H1 (cell line): ENCODE results near the gene SPATA33. TPM values are rescaled to one million over a fixed set of nuclear protein-coding genes. Genes with fewer than 3 reads are reported as not detected.
A peak's percentile ranks its signal among the peaks of the same experiment; 100 is the strongest.

Experiments used
- BACH1 ChIP-seq: IDR thresholded peaks from 2 replicates; pipeline ENCODE4 v1.6.1; 2012; ENCODE audit warnings: low read length, improper control_type of control experiment
- CBX5 ChIP-seq: fragments of 300-800, 300-1000 bp; sonication (generic); IDR thresholded peaks from 2 replicates; pipeline ENCODE4 v1.7.1; 2016; ENCODE audit warnings: antibody characterized with exemption, low read length, low read depth
- CTBP2 ChIP-seq: IDR thresholded peaks from 2 replicates; pipeline ENCODE4 v1.7.0; 2011; ENCODE audit warnings: borderline replicate concordance, mild to moderate bottlenecking, moderate library complexity, mixed read lengths, low read length; ENCODE audit not compliant: insufficient read depth, insufficient read length
- CTCF ChIP-seq, 3 experiments: IDR thresholded peaks; 1 replicate in 2 of 3; 2 replicates in 1 of 3; pipeline versions ENCODE4 v1.5.1 to v1.6.1; 2011; ENCODE audit warnings: low read length in 3 of 3, mild to moderate bottlenecking in 3 of 3, inconsistent platforms in 2 of 3, low read depth in 1 of 3, moderate library complexity in 1 of 3; ENCODE audit not compliant: insufficient read depth in 1 of 3; ENCODE audit errors: control extremely low read depth in 1 of 3
- E2F6 ChIP-seq: IDR thresholded peaks from 2 replicates; pipeline ENCODE4 v1.6.1; 2012; ENCODE audit warnings: inconsistent platforms
- EGR1 ChIP-seq: IDR thresholded peaks from 2 replicates; pipeline ENCODE4 v1.6.1; 2011; ENCODE audit warnings: low read depth, low read length, borderline replicate concordance
- GABPA ChIP-seq: IDR thresholded peaks from 2 replicates; pipeline ENCODE4 v1.6.1; 2011; ENCODE audit warnings: mild to moderate bottlenecking, low read length, moderate library complexity, borderline replicate concordance; ENCODE audit not compliant: insufficient read depth
- GTF2F1 ChIP-seq: IDR thresholded peaks from 2 replicates; pipeline ENCODE4 v1.6.1; 2012; ENCODE audit warnings: low read depth, low read length, improper control_type of control experiment, borderline replicate concordance
- HDAC2 ChIP-seq, 2 experiments: fragments of 300-600 bp in 1 of 2; sonication (generic) in 1 of 2; IDR thresholded peaks; 2 replicates each; pipeline ENCODE4 v1.6.1; 2011 to 2012; ENCODE audit warnings: low read depth in 2 of 2, low read length in 2 of 2, mild to moderate bottlenecking in 2 of 2, moderate library complexity in 2 of 2, borderline replicate concordance in 1 of 2, inconsistent platforms in 1 of 2
- HDAC6 ChIP-seq: IDR thresholded peaks from one replicate; pipeline ENCODE4 v1.7.1; 2012; ENCODE audit warnings: low read depth, mild to moderate bottlenecking, inconsistent platforms, low read length, moderate library complexity
- MAFK ChIP-seq: IDR thresholded peaks from 2 replicates; pipeline ENCODE4 v1.6.1; 2012; ENCODE audit warnings: low read depth, mild to moderate bottlenecking, improper control_type of control experiment, low read length
- NRF1 ChIP-seq: IDR thresholded peaks from 2 replicates; pipeline ENCODE4 v1.6.1; 2011; ENCODE audit warnings: mild to moderate bottlenecking, low read depth, low read length, improper control_type of control experiment
- RBBP5 ChIP-seq: IDR thresholded peaks from 2 replicates; pipeline ENCODE4 v1.7.1; 2012; ENCODE audit warnings: low read depth, mild to moderate bottlenecking, inconsistent platforms, low read length, moderate library complexity, borderline replicate concordance
- RNF2 ChIP-seq: fragments of 200-900, 300-1000 bp; sonication (generic); IDR thresholded peaks from 2 replicates; pipeline ENCODE4 v1.7.1; 2016; ENCODE audit warnings: borderline replicate concordance, low read depth, mild to moderate bottlenecking, antibody characterized with exemption, low read length; ENCODE audit not compliant: poor library complexity, severe bottlenecking; ENCODE audit errors: missing control alignments
- SIX5 ChIP-seq: IDR thresholded peaks from 2 replicates; pipeline ENCODE4 v1.6.1; 2011; ENCODE audit warnings: mild to moderate bottlenecking, low read depth, low read length
- SP1 ChIP-seq: IDR thresholded peaks from 2 replicates; pipeline ENCODE4 v1.6.1; 2011; ENCODE audit warnings: low read depth, low read length
- TEAD4 ChIP-seq: IDR thresholded peaks from 2 replicates; pipeline ENCODE4 v1.6.1; 2012; ENCODE audit warnings: low read depth, low read length, inconsistent platforms, mixed read lengths
- YY1 ChIP-seq: IDR thresholded peaks from 2 replicates; pipeline ENCODE4 v1.6.1; 2011; ENCODE audit warnings: low read depth, mild to moderate bottlenecking, low read length
- polyA plus RNA-seq, 7 experiments: library from polyadenylated mRNA; depleted of rRNA in 3 of 7; stranded (reverse) in 5 of 7; unstranded in 2 of 7; fragments of >200 nt in 5 of 7; fragments of 200-250 nt in 2 of 7; gene quantifications; 1 replicate in 5 of 7; 2 replicates in 1 of 7; 4 replicates in 1 of 7; pipeline versions ENCODE4 v1.2.1 to v1.2.3, GENCODE V29; 2011 to 2013; ENCODE audit warnings: missing spikeins in 2 of 7, mixed read lengths in 2 of 7
- total RNA-seq: library from RNA; stranded (reverse); fragmentation: NEBNext Ultra II Directional; extraction: Animal tissue kit (Norgen Biotek cat#: 25700); gene quantifications from 2 replicates; pipeline ENCODE4 v1.2.1, GENCODE V29; 2021

The SPATA33 gene
- total and polyA plus RNA-seq, 2 of the 8 experiments (the other 6 are each of a cell fraction or from before 2014, with no cell fraction given), result 5.4 to 16.9 TPM

- TF ChIP-seq E2F6, result peak; percentile 43; the same call in 1 of the 2 replicates
- peak; percentile 21 for TF ChIP-seq RNF2
- no peak for TF ChIP-seq YY1
- TF ChIP-seq GABPA, result no peak
- peak in 1 of 2 experiments; percentile 36; a peak in 1 of 4 replicates for TF ChIP-seq HDAC2 (IDR thresholded peaks at IDR 0.05; ENCODE audit: borderline replicate concordance in 1 of 2, low read depth in 2 of 2, low read length in 2 of 2)
- TF ChIP-seq SP1, result peak; percentile 53; the same call in 1 of the 2 replicates
- no peak for TF ChIP-seq NRF1
- 0 out of 2 replicates have a peak, but pooled peaks have one; percentile 9 for TF ChIP-seq BACH1
- peak; percentile 12 to 39 (median 22) for TF ChIP-seq CTCF (IDR thresholded peaks at IDR 0.05; ENCODE audit: control extremely low read depth in 1 of 3, insufficient read depth in 1 of 3, low read depth in 1 of 3, low read length in 3 of 3)
- TF ChIP-seq RBBP5, result 0 out of 2 replicates have a peak, but pooled peaks have one; percentile 0
- no peak for TF ChIP-seq SIX5
- TF ChIP-seq HDAC6, result no peak
- peak; percentile 68; the same call in 1 of the 2 replicates for TF ChIP-seq EGR1
- TF ChIP-seq CTBP2, result no peak
- TF ChIP-seq GTF2F1, result no peak
- no peak for TF ChIP-seq CBX5
- TF ChIP-seq TEAD4, result no peak
- no peak for TF ChIP-seq MAFK
Observed at GRCh38 chr16:89701425-89702406, 44.1 kb downstream of the SPATA33 start, which contains the start of gene SPATA2L (continued).
